HAP-1 (cell line): ENCODE data around the gene ARFGAP1.

Experiments
- DNase-seq, 2 experiments: peaks; one replicate each; pipeline ENCODE4 v3.0.0-alpha.2; 2016 to 2020; ENCODE audit warnings: low spot score in 2 of 2
- H3K27me3 ChIP-seq: fragments of 250-450 bp; sonication (Bioruptor Pico); 2 replicates; pipeline ENCODE4 v1.5.1; 2020; ENCODE audit warnings: low read depth, mild to moderate bottlenecking, moderate library complexity
- H3K36me3 ChIP-seq: fragments of 250-450 bp; sonication (Bioruptor Pico); replicated peaks from 2 replicates; pipeline ENCODE4 v1.5.1; 2020; ENCODE audit warnings: mild to moderate bottlenecking
- H3K4me1 ChIP-seq: fragments of 250-450 bp; sonication (Bioruptor Pico); 2 replicates; pipeline ENCODE4 v1.5.1; 2020; ENCODE audit warnings: mild to moderate bottlenecking
- H3K4me3 ChIP-seq: fragments of 250-450 bp; sonication (Bioruptor Pico); 2 replicates; pipeline ENCODE4 v1.5.1; 2020; ENCODE audit warnings: mild to moderate bottlenecking, moderate library complexity
- H3K9me3 ChIP-seq: fragments of 250-450 bp; sonication (Bioruptor Pico); 2 replicates; pipeline ENCODE4 v1.5.1; 2020; ENCODE audit warnings: mild to moderate bottlenecking, moderate library complexity
- in situ Hi-C: fragments of 300-500 bp; cut with MboI; formaldehyde crosslinking; loops from 3 replicates; pipeline ENCODE4 v1.14.3; 2020; ENCODE audit warnings: low sequenced_read_pairs, inconsistent platforms, mixed read lengths

The ARFGAP1 gene

GRCh38 chr20:63311833-63312243 lies 39.2 kb downstream of the ARFGAP1 start:
- in situ Hi-C loops: no loop called here
- H3K9me3 ChIP-seq: no peaks in the 10 kb centered on the region
- no peak for DNase-seq
- peaks cover 12% of the 10 kb centered on the region for H3K27me3 ChIP-seq
- no peak overlapping the region for H3K4me3 ChIP-seq
- H3K4me1 ChIP-seq: no peaks in the 10 kb centered on the region
- H3K36me3 ChIP-seq: no peaks in the 10 kb centered on the region

GRCh38 chr20:63312273-63312672 lies 39.7 kb downstream of the ARFGAP1 start:
- Histone ChIP-seq H3K27me3 (peaks cover 15% of the 10 kb centered on the region), H3K4me1 (no peaks in the 10 kb centered on the region), H3K36me3 (no peaks in the 10 kb centered on the region), H3K4me3 (no peak overlapping the region), H3K9me3 (no peaks in the 10 kb centered on the region)
- DNase-seq: no peak
- in situ Hi-C loops: no loop called here

GRCh38 chr20:63312690-63313348 lies 40.2 kb downstream of the ARFGAP1 start:
- in situ Hi-C loops: no loop called here
- no peaks in the 10 kb centered on the region for H3K36me3 ChIP-seq
- DNase-seq: no peak
- H3K27me3 ChIP-seq: peaks cover 19% of the 10 kb centered on the region
- no peak overlapping the region for H3K4me3 ChIP-seq
- H3K4me1 ChIP-seq: no peaks in the 10 kb centered on the region
- no peaks in the 10 kb centered on the region for H3K9me3 ChIP-seq

GRCh38 chr20:63313349-63314014 lies 40.9 kb downstream of the ARFGAP1 start:
- no peak for DNase-seq
- H3K4me3 ChIP-seq: no peak overlapping the region
- H3K27me3 ChIP-seq: peaks cover 26% of the 10 kb centered on the region
- no peaks in the 10 kb centered on the region for H3K36me3 ChIP-seq
- H3K9me3 ChIP-seq: no peaks in the 10 kb centered on the region
- in situ Hi-C loops: no loop called here
- H3K4me1 ChIP-seq: no peaks in the 10 kb centered on the region

- in situ Hi-C loops: no loop called here
- H3K9me3 ChIP-seq: no peaks in the 10 kb centered on the region
- no peaks in the 10 kb centered on the region for H3K36me3 ChIP-seq
- H3K27me3 ChIP-seq: peaks cover 21% of the 10 kb centered on the region
- H3K4me1 ChIP-seq: no peaks in the 10 kb centered on the region
- H3K4me3 ChIP-seq: no peak overlapping the region
- DNase-seq: no peak
Measured at GRCh38 chr20:63314015-63314471, 41.4 kb downstream of the ARFGAP1 start.

- H3K4me3 ChIP-seq: no peak overlapping the region
- peaks cover 19% of the 10 kb centered on the region for H3K27me3 ChIP-seq
- H3K4me1 ChIP-seq: no peaks in the 10 kb centered on the region
- H3K9me3 ChIP-seq: no peaks in the 10 kb centered on the region
- in situ Hi-C loops: no loop called here
- no peaks in the 10 kb centered on the region for H3K36me3 ChIP-seq
- DNase-seq: no peak
Measured at GRCh38 chr20:63314566-63315239, 42.1 kb downstream of the ARFGAP1 start.

- Histone ChIP-seq H3K9me3 (no peaks in the 10 kb centered on the region), H3K4me1 (no peaks in the 10 kb centered on the region), H3K27me3 (peaks cover 19% of the 10 kb centered on the region), H3K36me3 (no peaks in the 10 kb centered on the region), H3K4me3 (no peak overlapping the region)
- DNase-seq: no peak
- in situ Hi-C loops: no loop called here
Measured at GRCh38 chr20:63315240-63315689, 42.7 kb downstream of the ARFGAP1 start.

- in situ Hi-C loops: no loop called here
- Histone ChIP-seq H3K4me1 (no peaks in the 10 kb centered on the region), H3K36me3 (no peaks in the 10 kb centered on the region), H3K9me3 (no peaks in the 10 kb centered on the region), H3K4me3 (no peak overlapping the region), H3K27me3 (peaks cover 23% of the 10 kb centered on the region)
- no peak for DNase-seq
Measured at GRCh38 chr20:63315731-63316491, 43.3 kb downstream of the ARFGAP1 start.

GRCh38 chr20:63316502-63316921 lies 43.9 kb downstream of the ARFGAP1 start:
- H3K4me1 ChIP-seq: no peaks in the 10 kb centered on the region
- H3K36me3 ChIP-seq: no peaks in the 10 kb centered on the region
- H3K27me3 ChIP-seq: peaks cover 29% of the 10 kb centered on the region
- no peak overlapping the region for H3K4me3 ChIP-seq
- in situ Hi-C loops: no loop called here
- no peaks in the 10 kb centered on the region for H3K9me3 ChIP-seq
- no peak for DNase-seq

GRCh38 chr20:63317061-63317460 lies 44.4 kb downstream of the ARFGAP1 start:
- H3K36me3 ChIP-seq: no peaks in the 10 kb centered on the region
- H3K27me3 ChIP-seq: peaks cover 32% of the 10 kb centered on the region
- no peaks in the 10 kb centered on the region for H3K4me1 ChIP-seq
- no peaks in the 10 kb centered on the region for H3K9me3 ChIP-seq
- no peak overlapping the region for H3K4me3 ChIP-seq
- in situ Hi-C loops: no loop called here
- no peak for DNase-seq

- DNase-seq: no peak
- Histone ChIP-seq H3K9me3 (no peaks in the 10 kb centered on the region), H3K4me1 (no peaks in the 10 kb centered on the region), H3K4me3 (no peak overlapping the region), H3K36me3 (no peaks in the 10 kb centered on the region), H3K27me3 (peaks cover 39% of the 10 kb centered on the region)
- in situ Hi-C loops: no loop called here
Measured at GRCh38 chr20:63317601-63318291, 45.1 kb downstream of the ARFGAP1 start.

GRCh38 chr20:63318391-63319163 lies 46.0 kb downstream of the ARFGAP1 start:
- in situ Hi-C loops: no loop called here
- no peak for DNase-seq
- no peaks in the 10 kb centered on the region for H3K36me3 ChIP-seq
- no peaks in the 10 kb centered on the region for H3K9me3 ChIP-seq
- no peak overlapping the region for H3K4me3 ChIP-seq
- no peaks in the 10 kb centered on the region for H3K4me1 ChIP-seq
- peaks cover 46% of the 10 kb centered on the region for H3K27me3 ChIP-seq
